ENCODE measurements around the gene ELMOD3. TPM values are rescaled to one million over a fixed set of nuclear protein-coding genes. Genes with fewer than 3 reads are reported as not detected.

Gene ELMOD3
- total RNA-seq, 1 donor from 2014 or later, result 22.3 TPM

DNA sequence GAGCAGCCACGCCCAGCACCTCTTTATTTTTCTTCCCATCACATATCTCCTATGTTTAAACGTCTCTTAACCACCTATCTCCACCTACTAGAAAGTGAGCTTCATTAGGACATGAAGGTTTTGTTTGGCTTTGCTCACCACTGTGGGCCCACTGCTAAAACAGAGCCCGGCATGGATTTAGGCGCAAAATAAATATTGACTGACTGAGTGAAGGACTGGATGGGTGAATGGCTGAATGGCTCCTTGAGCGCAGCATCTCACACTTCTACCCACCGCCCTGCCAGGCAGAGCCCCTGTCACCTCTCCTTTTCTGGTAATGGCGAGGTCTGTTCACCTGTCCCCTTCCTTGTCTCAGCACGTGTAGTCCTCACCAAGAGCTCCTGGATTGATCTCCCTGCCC is 45.5 kb downstream of the ELMOD3 start:
- no peak for TF ChIP-seq CTCF (IDR thresholded peaks at IDR 0.05; ENCODE audit: insufficient read depth, low read length, poor library complexity, severe bottlenecking)
- Histone ChIP-seq H3K4me3 (ENCODE audit: low read depth, low read length) (no peak overlapping the region), H3K27me3 (ENCODE audit: control insufficient read depth, insufficient read depth, low read length) (no peaks in the 10 kb centered on the region), H3K36me3 (ENCODE audit: control insufficient read depth, insufficient read depth, low read length) (no peaks in the 10 kb centered on the region)
- no peak for DNase-seq (ENCODE audit: low read depth)

DNA sequence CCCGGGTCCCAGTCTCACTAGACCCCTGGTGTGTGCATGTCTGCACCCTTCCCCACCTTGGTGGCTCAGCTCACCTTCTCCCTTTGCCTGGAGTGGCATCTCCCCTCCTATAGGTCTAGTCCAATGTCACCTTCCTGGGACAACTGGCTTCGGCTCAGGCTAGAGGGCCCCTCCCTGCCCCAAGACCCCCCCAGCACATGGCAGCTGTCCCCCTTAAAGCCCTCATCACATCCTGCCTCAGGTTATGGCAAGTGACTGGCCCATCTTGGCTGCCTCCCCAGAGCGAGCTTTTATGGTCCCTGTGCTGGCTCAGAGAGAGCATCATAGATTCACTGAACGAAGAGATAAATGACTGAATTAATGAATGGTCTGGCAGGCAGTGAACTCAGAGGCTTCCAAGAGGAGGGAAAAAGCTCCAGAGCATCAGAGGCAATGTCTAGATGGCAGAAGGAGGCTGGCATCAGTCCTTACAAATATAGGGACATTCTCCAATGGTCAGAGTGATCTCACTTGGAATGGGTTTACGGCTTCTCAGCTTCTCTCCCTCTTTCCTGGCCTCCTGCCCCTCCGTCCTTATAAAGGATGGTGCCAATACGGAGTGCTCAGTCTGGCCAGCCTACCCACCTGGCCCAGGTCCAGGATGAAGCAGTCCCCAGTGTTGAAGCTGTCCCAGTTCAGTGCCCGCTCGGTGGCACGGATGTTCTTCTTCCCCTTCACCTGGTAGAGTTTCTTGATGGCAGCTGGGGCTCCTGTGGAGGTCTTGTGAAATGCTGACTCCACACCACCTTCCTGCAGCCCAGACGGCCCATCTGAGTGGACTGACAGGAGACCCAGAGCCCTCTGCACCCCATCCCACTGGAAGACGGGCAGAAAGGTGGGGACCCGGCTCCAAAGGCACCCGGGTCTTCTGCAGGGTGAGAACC is 46.2 kb downstream of the ELMOD3 start:
- Histone ChIP-seq H3K27me3 (ENCODE audit: control insufficient read depth, insufficient read depth, low read length) (no peaks in the 10 kb centered on the region), H3K4me3 (ENCODE audit: low read depth, low read length) (no peak overlapping the region), H3K36me3 (ENCODE audit: control insufficient read depth, insufficient read depth, low read length) (no peaks in the 10 kb centered on the region)
- DNase-seq (ENCODE audit: low read depth), result no peak
- TF ChIP-seq CTCF (IDR thresholded peaks at IDR 0.05; ENCODE audit: insufficient read depth, low read length, poor library complexity, severe bottlenecking), result no peak

DNA sequence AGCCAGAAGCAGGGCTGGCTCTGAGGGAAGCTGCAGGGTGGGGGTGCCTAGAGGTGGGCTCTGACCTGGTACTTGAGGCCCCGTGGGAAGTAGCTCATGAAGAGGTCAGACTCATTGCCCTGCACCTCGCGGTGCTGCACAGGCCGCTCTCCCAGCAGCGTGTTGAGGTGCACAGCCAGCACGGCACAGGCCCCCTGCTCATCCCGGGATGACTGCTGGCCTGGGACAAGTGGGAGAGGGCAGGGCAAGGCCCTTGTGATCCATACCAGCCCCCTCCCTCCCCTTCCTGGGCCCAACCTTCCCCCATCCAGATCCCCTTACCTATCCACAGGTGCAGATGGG is 46.9 kb downstream of the ELMOD3 start:
- H3K27me3 ChIP-seq (ENCODE audit: control insufficient read depth, insufficient read depth, low read length), result no peaks in the 10 kb centered on the region
- no peak overlapping the region for H3K4me3 ChIP-seq (ENCODE audit: low read depth, low read length)
- H3K36me3 ChIP-seq (ENCODE audit: control insufficient read depth, insufficient read depth, low read length), result no peaks in the 10 kb centered on the region
- TF ChIP-seq CTCF (IDR thresholded peaks at IDR 0.05; ENCODE audit: insufficient read depth, low read length, poor library complexity, severe bottlenecking), result no peak
- DNase-seq (ENCODE audit: low read depth), result no peak

- TF ChIP-seq CTCF (IDR thresholded peaks at IDR 0.05; ENCODE audit: insufficient read depth, low read length, poor library complexity, severe bottlenecking), result no peak
- Histone ChIP-seq H3K4me3 (ENCODE audit: low read depth, low read length) (no peak overlapping the region), H3K27me3 (ENCODE audit: control insufficient read depth, insufficient read depth, low read length) (no peaks in the 10 kb centered on the region), H3K36me3 (ENCODE audit: control insufficient read depth, insufficient read depth, low read length) (no peaks in the 10 kb centered on the region)
- no peak for DNase-seq (ENCODE audit: low read depth)
These were observed 47.3 kb downstream of the ELMOD3 start for GRCh38 chr2:85401844-85402243.

GRCh38 chr2:85405201-85406059 is 50.9 kb downstream of the ELMOD3 start:
- no peaks in the 10 kb centered on the region for H3K27me3 ChIP-seq (ENCODE audit: control insufficient read depth, insufficient read depth, low read length)
- H3K36me3 ChIP-seq (ENCODE audit: control insufficient read depth, insufficient read depth, low read length), result no peaks in the 10 kb centered on the region
- H3K4me3 ChIP-seq (ENCODE audit: low read depth, low read length), result no peak overlapping the region
- TF ChIP-seq CTCF (IDR thresholded peaks at IDR 0.05; ENCODE audit: insufficient read depth, low read length, poor library complexity, severe bottlenecking), result no peak
- no peak for DNase-seq (ENCODE audit: low read depth)

Data from kidney epithelial cell (primary cell).